Measurements from ENCODE around the gene MAN2A1.

DNA sequence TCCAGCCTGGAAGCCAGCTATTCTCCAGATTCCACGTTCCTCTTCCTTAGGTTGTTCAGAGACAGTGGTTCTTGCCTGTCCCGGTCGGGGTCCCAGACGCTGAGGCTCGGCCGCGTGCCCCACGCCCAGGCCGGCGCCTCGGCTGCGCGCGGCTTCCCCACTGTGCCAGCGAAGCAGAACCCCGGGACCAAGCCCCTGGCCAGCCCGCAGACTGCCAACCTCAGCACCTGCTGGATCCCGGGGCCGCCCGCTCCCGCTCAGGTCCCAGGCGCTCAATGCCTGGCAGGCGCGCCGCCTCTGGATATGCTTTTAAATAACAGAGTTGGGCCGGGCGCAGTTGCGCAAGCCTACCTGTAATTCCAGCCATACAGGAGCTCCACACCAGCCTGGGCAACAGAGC lies 195.5 kb downstream of the MAN2A1 start:
- TF ChIP-seq, protein P1, sequence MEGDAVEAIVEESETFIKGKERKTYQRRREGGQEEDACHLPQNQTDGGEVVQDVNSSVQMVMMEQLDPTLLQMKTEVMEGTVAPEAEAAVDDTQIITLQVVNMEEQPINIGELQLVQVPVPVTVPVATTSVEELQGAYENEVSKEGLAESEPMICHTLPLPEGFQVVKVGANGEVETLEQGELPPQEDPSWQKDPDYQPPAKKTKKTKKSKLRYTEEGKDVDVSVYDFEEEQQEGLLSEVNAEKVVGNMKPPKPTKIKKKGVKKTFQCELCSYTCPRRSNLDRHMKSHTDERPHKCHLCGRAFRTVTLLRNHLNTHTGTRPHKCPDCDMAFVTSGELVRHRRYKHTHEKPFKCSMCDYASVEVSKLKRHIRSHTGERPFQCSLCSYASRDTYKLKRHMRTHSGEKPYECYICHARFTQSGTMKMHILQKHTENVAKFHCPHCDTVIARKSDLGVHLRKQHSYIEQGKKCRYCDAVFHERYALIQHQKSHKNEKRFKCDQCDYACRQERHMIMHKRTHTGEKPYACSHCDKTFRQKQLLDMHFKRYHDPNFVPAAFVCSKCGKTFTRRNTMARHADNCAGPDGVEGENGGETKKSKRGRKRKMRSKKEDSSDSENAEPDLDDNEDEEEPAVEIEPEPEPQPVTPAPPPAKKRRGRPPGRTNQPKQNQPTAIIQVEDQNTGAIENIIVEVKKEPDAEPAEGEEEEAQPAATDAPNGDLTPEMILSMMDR (conservative IDR thresholded peaks at IDR 0.05; ENCODE audit: low read depth in 2 of 2), result no peak
- TF ChIP-seq EZH2 (IDR thresholded peaks at IDR 0.05; ENCODE audit: low read depth, unreplicated experiment) (no peak), EZH2phosphoT487 (IDR thresholded peaks at IDR 0.05; ENCODE audit: unreplicated experiment) (no peak), JUNB (IDR thresholded peaks at IDR 0.05; ENCODE audit: unreplicated experiment) (no peak), CREB1 (CRISPR knock-in tag; IDR thresholded peaks at IDR 0.05; ENCODE audit: low read depth) (no peak)
